K562 (cell line): ENCODE data around the gene CDC42EP1. TPM values are rescaled to one million over a fixed set of nuclear protein-coding genes. Genes with fewer than 3 reads are reported as not detected.
A peak's percentile ranks its signal among the peaks of the same experiment; 100 is the strongest.

ENCODE experiments used
- BCLAF1 ChIP-seq, 2 experiments: fragments of 450-650 bp in 1 of 2; IDR thresholded peaks; 2 replicates each; pipeline ENCODE4 v1.6.1; 2011 to 2017; ENCODE audit warnings: low read depth in 2 of 2, antibody characterized with exemption in 1 of 2, borderline replicate concordance in 1 of 2, low read length in 1 of 2, mild to moderate bottlenecking in 1 of 2, mixed read lengths in 1 of 2; ENCODE audit not compliant: control insufficient read depth in 1 of 2
- CBX3 ChIP-seq, 2 experiments: IDR thresholded peaks; 1 replicate in 1 of 2; 2 replicates in 1 of 2; pipeline ENCODE4 v1.6.1; 2012; ENCODE audit warnings: inconsistent platforms in 2 of 2, low read length in 2 of 2, borderline replicate concordance in 1 of 2, control low read depth in 1 of 2
- DEAF1 ChIP-seq: fragments of 450-650 bp; formaldehyde crosslinking; IDR thresholded peaks from 2 replicates; pipeline ENCODE4 v1.4.0; 2020; ENCODE audit warnings: mild to moderate bottlenecking, moderate library complexity
- FOS ChIP-seq: IDR thresholded peaks from 3 replicates; pipeline ENCODE4 v1.6.1; 2011; ENCODE audit not compliant: insufficient read length; ENCODE audit errors: extremely low read depth
- FUS ChIP-seq: fragments of 200-400 bp; formaldehyde crosslinking; optimal IDR thresholded peaks from 2 replicates; pipeline ENCODE3; 2017; ENCODE audit warnings: low read depth, low read length
- HIVEP1 ChIP-seq: fragments of 250-450 bp; sonication (Bioruptor Pico); IDR thresholded peaks from 2 replicates; pipeline ENCODE4 v1.4.0; 2020; ENCODE audit warnings: mild to moderate bottlenecking
- JUNB ChIP-seq: fragments of 450-650 bp; formaldehyde crosslinking; conservative IDR thresholded peaks from 2 replicates; pipeline ENCODE4 v1.4.0; 2020; ENCODE audit warnings: mild to moderate bottlenecking
- LCOR ChIP-seq: sonication (generic); formaldehyde crosslinking; IDR thresholded peaks from 2 replicates; pipeline ENCODE4 v1.8.0; 2022; ENCODE audit warnings: mild to moderate bottlenecking, missing genetic modification reagents
- MLX ChIP-seq, 2 experiments: fragments of 450-650 bp in 1 of 2; sonication (generic) in 1 of 2; formaldehyde crosslinking; conservative IDR thresholded peaks; 2 replicates each; pipeline versions ENCODE4 v1.4.0 to v1.8.1; 2020 to 2022; ENCODE audit warnings: mild to moderate bottlenecking in 1 of 2, missing genetic modification reagents in 1 of 2
- RBM25 ChIP-seq: fragments of 200-400 bp; formaldehyde crosslinking; IDR thresholded peaks from 2 replicates; pipeline ENCODE4 v1.6.1; 2018; ENCODE audit warnings: low read length, low read depth, moderate library complexity; ENCODE audit not compliant: severe bottlenecking
- SRSF9 ChIP-seq: fragments of 200-400 bp; formaldehyde crosslinking; IDR thresholded peaks from 2 replicates; pipeline ENCODE4 v1.6.1; 2017; ENCODE audit warnings: low read depth, low read length, borderline replicate concordance
- XRCC4 ChIP-seq: IDR thresholded peaks from one replicate; pipeline ENCODE4 v1.6.1; 2011; ENCODE audit not compliant: insufficient read depth, insufficient read length; ENCODE audit errors: extremely low read depth
- ZNF133 ChIP-seq: fragments of 250-450 bp; sonication (Bioruptor Pico); IDR thresholded peaks from 2 replicates; pipeline ENCODE4 v1.4.0; 2020; ENCODE audit warnings: mild to moderate bottlenecking
- ZNF263 ChIP-seq: sonication (generic); formaldehyde crosslinking; IDR thresholded peaks from 2 replicates; pipeline ENCODE4 v1.8.0; 2022; ENCODE audit warnings: mild to moderate bottlenecking, missing genetic modification reagents, borderline replicate concordance
- ZNF282 ChIP-seq: sonication (generic); formaldehyde crosslinking; IDR thresholded peaks from 2 replicates; pipeline ENCODE4 v1.8.1; 2023; ENCODE audit warnings: missing genetic modification reagents
- polyA plus RNA-seq, 8 experiments: library from polyadenylated mRNA; depleted of rRNA in 4 of 8; stranded (reverse) in 5 of 8; unstranded in 3 of 8; fragments of >200 nt; fragmentation: Nextera tagmentation in 2 of 8; fragmentation: Illumina TruSeq in 1 of 8; extraction: Ambion mirVana in 2 of 8; extraction: Trizol in 1 of 8; gene quantifications; 2 replicates each; pipeline versions ENCODE4 v1.2.1 to v1.2.3, GENCODE V29; 2011 to 2014; ENCODE audit warnings: inconsistent platforms in 1 of 8, missing spikeins in 1 of 8
- total RNA-seq, 7 experiments: library from RNA; depleted of rRNA in 6 of 7; stranded (reverse); fragments of >200 nt in 6 of 7; fragmentation: Illumina TruSeq in 2 of 7; extraction: Trizol in 2 of 7; gene quantifications; 2 replicates each; pipeline versions ENCODE4 v1.2.1 to v1.2.3, GENCODE V29; 2011 to 2021; ENCODE audit warnings: low replicate concordance in 1 of 7
- TF ChIP-seq, protein P1 (sequence below), 3 experiments: IDR thresholded peaks in 2 of 3; conservative IDR thresholded peaks in 1 of 3; 2 replicates each; pipeline ENCODE4 v1.5.1; 2011 to 2012; ENCODE audit warnings: low read length in 3 of 3, mild to moderate bottlenecking in 3 of 3, control low read depth in 2 of 3, improper control_type of control experiment in 1 of 3, inconsistent platforms in 1 of 3, low read depth in 1 of 3, mixed read lengths in 1 of 3, moderate library complexity in 1 of 3; ENCODE audit not compliant: insufficient read depth in 2 of 3
- TF ChIP-seq, protein P2 (sequence below): sonication (generic); formaldehyde crosslinking; IDR thresholded peaks from 2 replicates; pipeline ENCODE4 v1.8.1; 2023; ENCODE audit warnings: mild to moderate bottlenecking, missing genetic modification reagents

The CDC42EP1 gene
- total and polyA plus RNA-seq, 9 of the 15 experiments (the other 6 are each of a cell fraction or from before 2014, with no cell fraction given), result 0.67 to 70.2 (median 7.3) TPM

DNA sequence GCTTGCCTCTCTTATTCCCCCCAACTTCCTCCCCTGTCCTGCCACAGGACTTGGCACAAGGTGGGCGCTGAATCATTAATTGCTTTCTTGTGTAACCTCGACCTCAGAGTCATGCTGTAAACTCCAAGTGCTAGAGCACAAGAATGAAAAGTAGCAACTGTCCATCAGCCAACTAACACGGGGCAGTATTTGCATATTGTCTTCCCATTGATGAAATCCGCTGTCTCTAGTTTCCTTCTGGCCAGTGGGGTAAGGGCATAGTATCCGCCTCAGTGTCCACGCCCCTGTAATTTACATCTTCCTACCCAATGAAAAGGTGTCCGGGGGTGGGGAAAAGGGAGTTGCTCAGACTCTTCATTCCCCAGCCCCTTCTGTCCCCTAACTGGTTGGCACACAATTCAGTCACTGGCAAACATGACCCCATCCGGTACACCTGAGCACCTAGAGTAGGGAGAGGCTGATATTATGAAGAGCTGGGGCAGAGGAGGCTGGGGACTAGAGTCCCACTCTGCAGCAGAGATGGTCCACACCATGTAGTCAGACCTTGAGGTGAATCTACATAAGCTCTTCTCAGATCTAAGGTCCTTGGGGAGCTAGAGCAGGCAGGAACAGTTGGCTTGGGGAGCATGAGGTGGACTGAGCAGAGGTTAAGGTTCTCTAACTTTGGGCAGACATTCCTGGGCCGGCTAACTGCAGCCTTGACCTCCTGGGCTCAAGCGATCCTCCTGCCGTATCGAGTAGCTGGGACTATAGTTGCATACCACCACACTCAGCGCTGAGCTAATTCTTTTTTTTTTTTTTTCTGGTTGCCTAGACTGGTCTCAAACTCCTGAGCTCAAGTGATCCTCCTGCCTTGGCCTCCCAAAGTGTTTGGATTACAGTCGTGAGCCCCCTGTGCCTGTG lies 41.5 kb downstream of the CDC42EP1 start (continued):
- no peak for TF ChIP-seq ZNF263 (CRISPR knock-in tag)
- TF ChIP-seq LCOR (CRISPR knock-in tag), result no peak
- no peak for TF ChIP-seq XRCC4
- no peak for TF ChIP-seq BCLAF1 (IDR thresholded peaks at IDR 0.05; ENCODE audit: borderline replicate concordance in 1 of 2, control insufficient read depth in 1 of 2, low read depth in 2 of 2, low read length in 1 of 2)
- no peak for TF ChIP-seq ZNF133 (CRISPR knock-in tag)
- TF ChIP-seq FUS, result no peak
- no peak for TF ChIP-seq CBX3 (IDR thresholded peaks at IDR 0.05; ENCODE audit: borderline replicate concordance in 1 of 2, low read length in 2 of 2)
- TF ChIP-seq SRSF9, result no peak
- TF ChIP-seq ZNF282 (CRISPR knock-in tag), result no peak
- TF ChIP-seq, protein P1, sequence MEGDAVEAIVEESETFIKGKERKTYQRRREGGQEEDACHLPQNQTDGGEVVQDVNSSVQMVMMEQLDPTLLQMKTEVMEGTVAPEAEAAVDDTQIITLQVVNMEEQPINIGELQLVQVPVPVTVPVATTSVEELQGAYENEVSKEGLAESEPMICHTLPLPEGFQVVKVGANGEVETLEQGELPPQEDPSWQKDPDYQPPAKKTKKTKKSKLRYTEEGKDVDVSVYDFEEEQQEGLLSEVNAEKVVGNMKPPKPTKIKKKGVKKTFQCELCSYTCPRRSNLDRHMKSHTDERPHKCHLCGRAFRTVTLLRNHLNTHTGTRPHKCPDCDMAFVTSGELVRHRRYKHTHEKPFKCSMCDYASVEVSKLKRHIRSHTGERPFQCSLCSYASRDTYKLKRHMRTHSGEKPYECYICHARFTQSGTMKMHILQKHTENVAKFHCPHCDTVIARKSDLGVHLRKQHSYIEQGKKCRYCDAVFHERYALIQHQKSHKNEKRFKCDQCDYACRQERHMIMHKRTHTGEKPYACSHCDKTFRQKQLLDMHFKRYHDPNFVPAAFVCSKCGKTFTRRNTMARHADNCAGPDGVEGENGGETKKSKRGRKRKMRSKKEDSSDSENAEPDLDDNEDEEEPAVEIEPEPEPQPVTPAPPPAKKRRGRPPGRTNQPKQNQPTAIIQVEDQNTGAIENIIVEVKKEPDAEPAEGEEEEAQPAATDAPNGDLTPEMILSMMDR (IDR thresholded peaks at IDR 0.05 in 2 of 3, conservative IDR thresholded peaks at IDR 0.05 in 1 of 3; ENCODE audit: insufficient read depth in 2 of 3, low read depth in 1 of 3, low read length in 3 of 3), result no peak
- peak; percentile 66 for TF ChIP-seq FOS
- TF ChIP-seq MLX (CRISPR knock-in tag; conservative IDR thresholded peaks at IDR 0.05), result no peak
- no peak for TF ChIP-seq HIVEP1
- no peak for TF ChIP-seq JUNB
- TF ChIP-seq, protein P2, sequence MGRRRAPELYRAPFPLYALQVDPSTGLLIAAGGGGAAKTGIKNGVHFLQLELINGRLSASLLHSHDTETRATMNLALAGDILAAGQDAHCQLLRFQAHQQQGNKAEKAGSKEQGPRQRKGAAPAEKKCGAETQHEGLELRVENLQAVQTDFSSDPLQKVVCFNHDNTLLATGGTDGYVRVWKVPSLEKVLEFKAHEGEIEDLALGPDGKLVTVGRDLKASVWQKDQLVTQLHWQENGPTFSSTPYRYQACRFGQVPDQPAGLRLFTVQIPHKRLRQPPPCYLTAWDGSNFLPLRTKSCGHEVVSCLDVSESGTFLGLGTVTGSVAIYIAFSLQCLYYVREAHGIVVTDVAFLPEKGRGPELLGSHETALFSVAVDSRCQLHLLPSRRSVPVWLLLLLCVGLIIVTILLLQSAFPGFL (CRISPR knock-in tag), result no peak
- no peak for TF ChIP-seq DEAF1 (CRISPR knock-in tag)
- peak; percentile 67 for TF ChIP-seq RBM25
